Measurements from ENCODE around the gene DEFB113.

DEFB113 gene

GRCh38 chr6:49918787-49919186, 50.6 kb downstream of the DEFB113 start:
- Mint-ChIP-seq H3K4me1 (no peaks in the 10 kb centered on the region), H3K27me3 (no peaks in the 10 kb centered on the region), H3K9me3 (no peaks in the 10 kb centered on the region), H3K36me3 (no peaks in the 10 kb centered on the region), H3K27ac (no peak overlapping the region), H3K4me3 (no peak overlapping the region)
- CTCF ChIA-PET: no interaction called here
- no peak for DNase-seq

Data from activated naive CD4-positive, alpha-beta T cell treated with anti-CD3 and anti-CD28 coated beads, Interleukin-2, amount 10 ng/mL, durations not matched to agents 7 days and 5 days (primary cell).